IPS-15b (cell line): ENCODE measurements around the gene FRMD1.
"Not testable (repeated sequence)": the region's sequence is repeated elsewhere in the genome, so short reads cannot be mapped to it uniquely, and the experiment has no call there.

ENCODE experiments used
- H3K27me3 ChIP-seq: one replicate; pipeline ENCODE4 v1.6.1; 2013; ENCODE audit warnings: low read length; ENCODE audit not compliant: control insufficient read depth, insufficient read depth
- H3K36me3 ChIP-seq: one replicate; pipeline ENCODE4 v1.6.1; 2013; ENCODE audit warnings: low read length; ENCODE audit not compliant: control insufficient read depth, insufficient read depth
- H3K4me1 ChIP-seq: one replicate; pipeline ENCODE4 v1.6.1; 2013; ENCODE audit warnings: mild to moderate bottlenecking, low read length; ENCODE audit not compliant: control insufficient read depth, insufficient read depth
- H3K4me3 ChIP-seq: one replicate; pipeline ENCODE4 v1.5.1; 2013; ENCODE audit warnings: low read depth, low read length
- H3K9ac ChIP-seq: one replicate; pipeline ENCODE4 v1.6.1; 2013; ENCODE audit warnings: low read depth, mild to moderate bottlenecking, low read length
- H3K9me3 ChIP-seq: one replicate; pipeline ENCODE4 v1.6.1; 2013; ENCODE audit warnings: mild to moderate bottlenecking, low read length; ENCODE audit not compliant: control insufficient read depth, insufficient read depth

Gene FRMD1

GRCh38 chr6:168081858-168082546 lies 3.0 kb upstream of the FRMD1 start:
- no peak overlapping the region for H3K4me3 ChIP-seq
- H3K36me3 ChIP-seq = no peaks in the 10 kb centered on the region
- no peaks in the 10 kb centered on the region for H3K4me1 ChIP-seq
- H3K27me3 ChIP-seq = no peaks in the 10 kb centered on the region
- no peaks in the 10 kb centered on the region for H3K9me3 ChIP-seq
- no peak overlapping the region for H3K9ac ChIP-seq

DNA sequence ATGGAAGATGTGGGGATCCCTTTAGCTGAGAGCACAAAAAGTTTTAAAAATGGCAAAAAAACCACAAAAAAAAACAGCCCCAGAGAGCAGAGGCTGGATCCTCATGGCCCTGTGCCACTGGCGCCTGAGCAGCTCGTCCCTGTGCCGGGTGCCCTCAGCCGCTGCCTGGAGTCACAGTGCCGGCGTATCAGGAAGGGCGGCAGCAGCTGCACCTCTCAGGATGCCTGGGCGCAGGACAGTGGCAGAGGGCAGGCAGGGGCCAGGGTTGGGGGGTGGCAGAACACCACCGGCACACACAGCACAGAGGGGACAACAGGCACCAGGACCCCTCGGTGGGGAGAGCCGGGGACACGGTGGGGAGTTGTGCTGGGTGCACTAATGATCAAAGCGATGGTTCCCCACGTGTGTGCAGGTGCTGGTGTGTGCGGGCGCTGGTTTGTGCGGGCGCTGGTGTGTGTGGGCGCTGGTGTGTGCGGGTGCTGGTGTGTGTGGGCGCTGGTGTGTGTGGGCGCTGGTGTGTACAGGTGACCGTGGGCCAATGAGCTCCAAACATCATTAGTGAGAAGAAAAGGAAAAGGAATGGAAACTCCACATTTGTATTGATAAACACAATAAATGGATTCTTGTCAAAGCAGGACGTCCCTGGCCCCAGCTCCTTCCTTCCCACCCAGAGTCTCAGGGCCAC lies 1.5 kb upstream of the FRMD1 start:
- no peaks in the 10 kb centered on the region for H3K9me3 ChIP-seq
- no peaks in the 10 kb centered on the region for H3K4me1 ChIP-seq
- no peaks in the 10 kb centered on the region for H3K36me3 ChIP-seq
- H3K27me3 ChIP-seq = no peaks in the 10 kb centered on the region
- H3K4me3 ChIP-seq = no peak overlapping the region
- H3K9ac ChIP-seq = no peak overlapping the region

DNA sequence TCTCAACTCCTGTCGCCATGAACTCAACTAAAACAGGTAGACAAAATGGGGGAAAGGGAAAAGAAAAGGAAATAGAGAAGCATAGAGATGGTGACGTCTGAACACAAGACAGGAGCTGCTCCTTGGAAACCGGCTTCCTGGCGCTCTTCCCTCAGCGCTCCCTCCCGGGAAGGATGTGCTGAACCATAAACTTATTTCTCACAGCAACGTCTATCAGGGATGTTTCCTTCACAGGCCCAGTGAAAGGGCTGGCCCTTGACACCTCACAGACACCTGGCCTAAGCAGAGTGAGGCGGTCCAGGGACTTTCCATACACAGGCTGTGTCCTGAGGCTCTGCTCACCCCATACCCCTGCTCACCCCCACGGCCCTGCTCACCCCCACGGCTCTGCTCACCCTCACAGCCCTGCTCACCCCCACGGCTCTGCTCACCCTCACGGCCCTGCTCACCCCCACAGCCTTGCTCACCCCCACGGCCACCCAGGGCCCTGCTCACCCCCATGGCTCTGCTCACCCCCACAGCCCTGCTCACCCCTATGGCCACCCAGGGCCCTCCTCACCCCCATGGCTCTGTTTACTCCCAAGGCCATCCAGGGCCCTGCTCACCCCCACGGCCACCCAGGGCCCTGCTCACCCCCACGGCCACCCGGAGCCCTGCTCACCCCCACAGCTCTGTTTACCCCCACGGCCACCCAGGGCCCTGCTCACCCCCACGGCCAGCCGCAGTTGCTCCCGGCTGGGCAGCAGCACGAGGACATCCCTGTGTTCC lies 653 bp downstream of the FRMD1 start:
- H3K4me3 ChIP-seq = no peak overlapping the region
- H3K9me3 ChIP-seq = no peaks in the 10 kb centered on the region
- H3K27me3 ChIP-seq = no peaks in the 10 kb centered on the region
- no peaks in the 10 kb centered on the region for H3K36me3 ChIP-seq
- H3K4me1 ChIP-seq = no peaks in the 10 kb centered on the region
- no peak overlapping the region for H3K9ac ChIP-seq

DNA sequence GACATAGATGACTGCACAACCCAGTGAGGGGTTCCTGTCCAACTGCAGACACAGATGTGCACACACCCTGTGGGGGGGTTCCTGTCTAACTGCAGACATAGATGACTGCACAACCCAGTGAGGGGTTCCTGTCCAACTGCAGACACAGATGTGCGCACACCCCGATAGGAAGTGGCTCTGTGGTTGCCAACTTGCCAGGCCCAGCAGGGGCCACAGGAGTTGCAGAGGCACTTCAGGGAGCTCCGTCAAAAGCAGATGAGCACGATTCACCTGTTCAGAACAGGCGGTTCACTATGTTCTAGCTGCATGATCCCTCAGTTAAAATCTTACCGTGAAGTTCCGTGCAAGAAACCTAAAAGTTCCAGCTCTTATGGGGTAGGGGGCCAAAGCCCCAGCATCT lies 1.6 kb downstream of the FRMD1 start:
- not testable (repeated sequence) for H3K27me3 ChIP-seq, H3K36me3 ChIP-seq, H3K4me1 ChIP-seq, H3K9ac ChIP-seq, H3K4me3 ChIP-seq, H3K9me3 ChIP-seq

GRCh38 chr6:168075787-168076202 lies 3.2 kb downstream of the FRMD1 start:
- no peaks in the 10 kb centered on the region for H3K36me3 ChIP-seq
- no peaks in the 10 kb centered on the region for H3K4me1 ChIP-seq
- H3K4me3 ChIP-seq = no peak overlapping the region
- H3K9me3 ChIP-seq = no peaks in the 10 kb centered on the region
- H3K27me3 ChIP-seq = no peaks in the 10 kb centered on the region
- H3K9ac ChIP-seq = no peak overlapping the region

GRCh38 chr6:168075216-168075615 lies 3.8 kb downstream of the FRMD1 start:
- H3K4me3 ChIP-seq = no peak overlapping the region
- H3K36me3 ChIP-seq = no peaks in the 10 kb centered on the region
- H3K9ac ChIP-seq = no peak overlapping the region
- H3K4me1 ChIP-seq = no peaks in the 10 kb centered on the region
- no peaks in the 10 kb centered on the region for H3K9me3 ChIP-seq
- no peaks in the 10 kb centered on the region for H3K27me3 ChIP-seq

- H3K27me3 ChIP-seq = no peaks in the 10 kb centered on the region
Measured at GRCh38 chr6:168073937-168074730, 4.9 kb downstream of the FRMD1 start.

DNA sequence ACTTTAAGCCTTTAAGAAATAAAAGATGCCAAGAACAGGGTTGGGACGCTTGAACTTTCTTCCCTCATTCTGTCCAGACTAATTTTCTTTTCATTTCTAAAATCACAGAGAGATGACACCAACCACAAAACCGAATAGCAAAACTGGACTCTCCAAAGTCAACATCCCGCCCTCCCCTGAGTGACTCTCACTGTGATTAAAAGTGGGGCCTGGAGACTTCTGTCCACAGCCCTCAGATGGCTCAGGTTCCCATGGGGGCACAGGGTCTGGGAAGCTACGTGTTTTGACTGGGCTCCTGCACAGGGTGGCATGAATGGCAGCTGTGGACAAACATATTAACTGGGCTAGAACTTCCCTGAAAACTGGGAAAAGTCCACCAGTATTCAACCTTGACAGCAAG lies 6.3 kb downstream of the FRMD1 start:
- H3K9me3 ChIP-seq = no peaks in the 10 kb centered on the region
- no peaks in the 10 kb centered on the region for H3K4me1 ChIP-seq
- no peak overlapping the region for H3K4me3 ChIP-seq
- no peaks in the 10 kb centered on the region for H3K27me3 ChIP-seq
- H3K36me3 ChIP-seq = no peaks in the 10 kb centered on the region
- no peak overlapping the region for H3K9ac ChIP-seq

More at GRCh38 chr6:168073937-168074730, 4.9 kb downstream of the FRMD1 start:
- H3K36me3 ChIP-seq = no peaks in the 10 kb centered on the region
- no peak overlapping the region for H3K9ac ChIP-seq
- no peak overlapping the region for H3K4me3 ChIP-seq
- no peaks in the 10 kb centered on the region for H3K9me3 ChIP-seq
- H3K4me1 ChIP-seq = no peaks in the 10 kb centered on the region

- H3K4me1 ChIP-seq = no peaks in the 10 kb centered on the region
- no peak overlapping the region for H3K9ac ChIP-seq
- no peaks in the 10 kb centered on the region for H3K36me3 ChIP-seq
- H3K4me3 ChIP-seq = no peak overlapping the region
- H3K9me3 ChIP-seq = no peaks in the 10 kb centered on the region
- no peaks in the 10 kb centered on the region for H3K27me3 ChIP-seq
Measured at GRCh38 chr6:168072261-168072660, 6.8 kb downstream of the FRMD1 start.

DNA sequence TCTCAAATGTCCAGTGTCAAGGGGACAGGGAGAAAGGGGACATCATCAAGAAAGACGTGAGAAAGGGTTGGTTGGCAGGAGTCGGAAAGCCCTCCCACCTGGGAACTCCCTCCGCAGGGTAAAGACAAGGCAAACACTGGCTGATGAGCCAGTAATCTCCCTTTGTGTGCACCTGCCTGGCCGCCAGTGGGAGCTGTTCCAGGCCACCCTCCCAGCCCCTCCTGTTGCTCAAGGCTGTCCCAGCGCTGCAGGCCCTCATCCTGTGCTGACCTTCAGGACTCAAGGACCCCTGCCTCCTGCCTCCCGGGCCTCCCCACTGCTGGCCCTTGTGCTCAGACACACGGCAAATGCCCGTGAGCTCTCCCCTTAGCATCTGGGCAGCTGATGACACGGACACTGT lies 7.4 kb downstream of the FRMD1 start:
- Histone ChIP-seq H3K9me3 (no peaks in the 10 kb centered on the region), H3K4me1 (no peaks in the 10 kb centered on the region), H3K9ac (no peak overlapping the region), H3K36me3 (no peaks in the 10 kb centered on the region), H3K27me3 (no peaks in the 10 kb centered on the region), H3K4me3 (no peak overlapping the region)

- Histone ChIP-seq H3K9ac (no peak overlapping the region), H3K27me3 (no peaks in the 10 kb centered on the region), H3K9me3 (no peaks in the 10 kb centered on the region), H3K4me1 (no peaks in the 10 kb centered on the region), H3K36me3 (no peaks in the 10 kb centered on the region), H3K4me3 (no peak overlapping the region)
Measured at GRCh38 chr6:168070804-168071203, 8.2 kb downstream of the FRMD1 start.
